H9 (cell line): Measurements from ENCODE around the gene FMO2. TPM values are rescaled to one million over a fixed set of nuclear protein-coding genes. Genes with fewer than 3 reads are reported as not detected.

Experiments
- DNase-seq: peaks from one replicate; pipeline ENCODE4 v3.0.0-alpha.2; 2017
- H2AFZ ChIP-seq: one replicate; pipeline ENCODE4 v1.6.1; 2013; ENCODE audit warnings: mild to moderate bottlenecking, low read length, control low read depth, moderate library complexity
- H2AK5ac ChIP-seq: 2 replicates; pipeline ENCODE4 v1.6.1; 2013; ENCODE audit warnings: low read length, control low read depth, mixed read lengths; ENCODE audit not compliant: insufficient read length
- H2BK120ac ChIP-seq: one replicate; pipeline ENCODE4 v1.6.1; 2013; ENCODE audit warnings: low read depth, mild to moderate bottlenecking, low read length, control low read depth, inconsistent platforms; ENCODE audit not compliant: poor library complexity, severe bottlenecking
- H2BK12ac ChIP-seq: 2 replicates; pipeline ENCODE4 v1.6.1; 2013; ENCODE audit warnings: low read length, control low read depth, mixed read lengths, low read depth; ENCODE audit not compliant: insufficient read length
- H2BK15ac ChIP-seq: 2 replicates; pipeline ENCODE4 v1.6.1; 2013; ENCODE audit warnings: low read depth, low read length, control low read depth
- H2BK20ac ChIP-seq: one replicate; pipeline ENCODE4 v1.6.1; 2013; ENCODE audit warnings: low read depth, mild to moderate bottlenecking, low read length, control low read depth, inconsistent platforms; ENCODE audit not compliant: poor library complexity, severe bottlenecking
- H2BK5ac ChIP-seq: 2 replicates; pipeline ENCODE4 v1.6.1; 2013; ENCODE audit warnings: low read length, control low read depth, mixed read lengths; ENCODE audit not compliant: insufficient read length
- H3K14ac ChIP-seq: 2 replicates; pipeline ENCODE4 v1.6.1; 2013; ENCODE audit warnings: low read length, control low read depth; ENCODE audit not compliant: insufficient read depth
- H3K18ac ChIP-seq: 2 replicates; pipeline ENCODE4 v1.6.1; 2013; ENCODE audit warnings: low read depth, mild to moderate bottlenecking, mixed read lengths, low read length, control low read depth; ENCODE audit not compliant: insufficient read length
- H3K23ac ChIP-seq: 2 replicates; pipeline ENCODE4 v1.6.1; 2013; ENCODE audit warnings: low read length, control low read depth, mixed read lengths, low read depth; ENCODE audit not compliant: insufficient read length
- H3K23me2 ChIP-seq: 2 replicates; pipeline ENCODE4 v1.6.1; 2013; ENCODE audit warnings: low read depth, mild to moderate bottlenecking, mixed read lengths, low read length, control low read depth; ENCODE audit not compliant: insufficient read length, poor library complexity, severe bottlenecking
- H3K27ac ChIP-seq: 2 replicates; pipeline ENCODE4 v1.5.1; 2013; ENCODE audit warnings: low read length, control low read depth, mixed read lengths, low read depth; ENCODE audit not compliant: insufficient read length
- H3K27me3 ChIP-seq: 2 replicates; pipeline ENCODE4 v1.6.1; 2013; ENCODE audit warnings: low read length, control low read depth, inconsistent platforms; ENCODE audit not compliant: insufficient read depth
- H3K4ac ChIP-seq: 2 replicates; pipeline ENCODE4 v1.6.1; 2013; ENCODE audit warnings: low read depth, mild to moderate bottlenecking, control low read depth, inconsistent platforms, low read length, moderate library complexity
- H3K4me1 ChIP-seq: 2 replicates; pipeline ENCODE4 v1.6.1; 2013; ENCODE audit warnings: low read length, control low read depth, inconsistent platforms; ENCODE audit not compliant: insufficient read depth
- H3K4me2 ChIP-seq: 2 replicates; pipeline ENCODE4 v1.6.1; 2013; ENCODE audit warnings: low read length, control low read depth, mixed read lengths; ENCODE audit not compliant: insufficient read length, insufficient read depth
- H3K56ac ChIP-seq: 2 replicates; pipeline ENCODE4 v1.6.1; 2013; ENCODE audit warnings: low read depth, mild to moderate bottlenecking, mixed read lengths, low read length, control low read depth; ENCODE audit not compliant: insufficient read length
- H3K79me1 ChIP-seq: 2 replicates; pipeline ENCODE4 v1.6.1; 2013; ENCODE audit warnings: low read depth, mild to moderate bottlenecking, moderate library complexity, low read length, control low read depth, inconsistent platforms; ENCODE audit not compliant: insufficient read depth, poor library complexity, severe bottlenecking
- H3K79me2 ChIP-seq: 2 replicates; pipeline ENCODE4 v1.6.1; 2013; ENCODE audit warnings: low read length, control low read depth, inconsistent platforms; ENCODE audit not compliant: insufficient read depth
- H3K9ac ChIP-seq: 2 replicates; pipeline ENCODE4 v1.6.1; 2013; ENCODE audit warnings: low read length, control low read depth, mixed read lengths; ENCODE audit not compliant: insufficient read length; ENCODE audit errors: extremely low read depth
- H3K9me3 ChIP-seq: one replicate; pipeline ENCODE4 v1.6.1; 2013; ENCODE audit warnings: low read depth, low read length, inconsistent platforms; ENCODE audit not compliant: control insufficient read depth
- H3T11ph ChIP-seq: one replicate; pipeline ENCODE4 v1.6.1; 2013; ENCODE audit warnings: mild to moderate bottlenecking, low read length, control low read depth, inconsistent platforms
- H4K20me1 ChIP-seq: one replicate; pipeline ENCODE4 v1.6.1; 2013; ENCODE audit not compliant: control insufficient read depth, insufficient read length, insufficient read depth
- H4K5ac ChIP-seq: 2 replicates; pipeline ENCODE4 v1.6.1; 2013; ENCODE audit warnings: low read depth, mild to moderate bottlenecking, mixed read lengths, low read length, control low read depth; ENCODE audit not compliant: insufficient read length
- H4K8ac ChIP-seq: replicated peaks from 2 replicates; pipeline ENCODE4 v1.6.1; 2013; ENCODE audit warnings: low read length, control low read depth, mixed read lengths, low read depth; ENCODE audit not compliant: insufficient read length
- H4K91ac ChIP-seq: 2 replicates; pipeline ENCODE4 v1.6.1; 2013; ENCODE audit warnings: low read depth, mild to moderate bottlenecking, moderate library complexity, mixed read lengths, low read length, control low read depth; ENCODE audit not compliant: insufficient read length
- H3K27ac Mint-ChIP-seq, 3 experiments: 2 replicates in 2 of 3; 3 replicates in 1 of 3; pipeline ENCODE4 v1.8.0; 2020 to 2021; ENCODE audit warnings: mixed read lengths in 3 of 3, mild to moderate bottlenecking in 1 of 3, moderate library complexity in 1 of 3
- H3K27me3 Mint-ChIP-seq: 2 replicates; pipeline ENCODE4 v1.8.0; 2021; ENCODE audit warnings: low read depth, mild to moderate bottlenecking, moderate library complexity, mixed read lengths
- H3K36me3 Mint-ChIP-seq, 3 experiments: 2 replicates in 2 of 3; 3 replicates in 1 of 3; pipeline ENCODE4 v1.8.0; 2020 to 2021; ENCODE audit warnings: low read depth in 3 of 3, mixed read lengths in 3 of 3; ENCODE audit not compliant: insufficient read depth in 1 of 3
- H3K4me1 Mint-ChIP-seq, 2 experiments: 2 replicates each; pipeline ENCODE4 v1.8.0; 2020; ENCODE audit warnings: mixed read lengths in 2 of 2
- H3K4me3 Mint-ChIP-seq, 2 experiments: 2 replicates in 1 of 2; 3 replicates in 1 of 2; pipeline ENCODE4 v1.8.0; 2020 to 2021; ENCODE audit warnings: mild to moderate bottlenecking in 2 of 2, mixed read lengths in 2 of 2, moderate library complexity in 1 of 2
- H3K9me3 Mint-ChIP-seq, 2 experiments: 2 replicates in 1 of 2; 3 replicates in 1 of 2; pipeline ENCODE4 v1.8.0; 2020; ENCODE audit warnings: mild to moderate bottlenecking in 2 of 2, mixed read lengths in 2 of 2, moderate library complexity in 1 of 2
- CTCF ChIP-seq: fragments of 200-600 bp; sonication (generic); conservative IDR thresholded peaks from 3 replicates; pipeline ENCODE4 v1.8.0; 2021; ENCODE audit warnings: antibody characterized with exemption, mild to moderate bottlenecking
- total RNA-seq: library from RNA; stranded (reverse); gene quantifications from 2 replicates; pipeline ENCODE4 v1.2.1, GENCODE V29; 2021

FMO2 gene
- total RNA-seq, 1 experiment from 2014 or later: not detected

GRCh38 chr1:171161431-171161830, 23.7 kb upstream of the FMO2 start:
- H4K20me1 ChIP-seq: no peaks in the 10 kb centered on the region
- H3K79me1 ChIP-seq: no peaks in the 10 kb centered on the region
- no peaks in the 10 kb centered on the region; a peak in 3 of 7 replicates for H3K36me3 Mint-ChIP-seq
- no peak overlapping the region for H2BK120ac ChIP-seq
- no peak overlapping the region for H2AK5ac ChIP-seq
- H4K91ac ChIP-seq: no peak overlapping the region
- no peak overlapping the region for H3K4me3 Mint-ChIP-seq
- H3K9me3 ChIP-seq: no peaks in the 10 kb centered on the region
- H3K23me2 ChIP-seq: no peaks in the 10 kb centered on the region
- peaks cover 15 to 17% of the 10 kb centered on the region in 2 experiments for H3K4me1 Mint-ChIP-seq
- H3K4me2 ChIP-seq: no peak overlapping the region
- H3K9ac ChIP-seq: no peak overlapping the region
- H3K18ac ChIP-seq: no peak overlapping the region
- H3K27me3 ChIP-seq: no peaks in the 10 kb centered on the region
- H2BK20ac ChIP-seq: no peak overlapping the region
- no peak overlapping the region for H3K56ac ChIP-seq
- no peak overlapping the region for H2BK12ac ChIP-seq
- H2BK5ac ChIP-seq: no peak overlapping the region
- H2AFZ ChIP-seq: no peak overlapping the region
- H3K27ac ChIP-seq: no peak overlapping the region
- H3K9me3 Mint-ChIP-seq: peaks cover 0 to 2% of the 10 kb centered on the region in 2 experiments; a peak in 1 of 5 replicates
- no peak overlapping the region for H3K23ac ChIP-seq
- no peak overlapping the region for H4K5ac ChIP-seq
- no peaks in the 10 kb centered on the region for H3K27me3 Mint-ChIP-seq
- no peak overlapping the region for H3T11ph ChIP-seq
- no peak overlapping the region for H3K4ac ChIP-seq
- TF ChIP-seq CTCF: no peak
- H3K79me2 ChIP-seq: no peaks in the 10 kb centered on the region
- H3K14ac ChIP-seq: no peak overlapping the region
- no peaks in the 10 kb centered on the region for H3K4me1 ChIP-seq
- H4K8ac ChIP-seq: no peak overlapping the region
- H3K27ac Mint-ChIP-seq: peak overlapping the region in 1 of 3 experiments; percentile 3; a peak in 1 of 7 replicates
- DNase-seq: no peak
- no peak overlapping the region for H2BK15ac ChIP-seq
